GM21381 (cell line): ENCODE results near the gene CHCHD4.

Source experiments
- ATAC-seq: cut with Tn5 transposase; IDR thresholded peaks from one replicate; pipeline ENCODE4 v1.9.1; 2021; ENCODE audit warnings: mild to moderate bottlenecking, moderate library complexity; ENCODE audit not compliant: unreplicated experiment

The CHCHD4 gene

GRCh38 chr3:14150491-14151230 lies 26.0 kb upstream of the CHCHD4 start:
- ATAC-seq: no peak

- ATAC-seq: no peak
These were observed 25.4 kb upstream of the CHCHD4 start for GRCh38 chr3:14150078-14150477.

GRCh38 chr3:14148041-14148985 lies 23.6 kb upstream of the CHCHD4 start:
- ATAC-seq: no peak

GRCh38 chr3:14147617-14148016 lies 22.9 kb upstream of the CHCHD4 start:
- ATAC-seq: no peak

GRCh38 chr3:14147066-14147435 lies 22.4 kb upstream of the CHCHD4 start:
- ATAC-seq: no peak

GRCh38 chr3:14146381-14147065 lies 21.9 kb upstream of the CHCHD4 start:
- ATAC-seq: no peak

- ATAC-seq: no peak
These were observed 21.2 kb upstream of the CHCHD4 start for GRCh38 chr3:14145670-14146380.

- no peak for ATAC-seq
These were observed 20.6 kb upstream of the CHCHD4 start for GRCh38 chr3:14145236-14145635.

- peak; percentile 91 for ATAC-seq
These were observed 19.9 kb upstream of the CHCHD4 start for GRCh38 chr3:14144423-14145075.

GRCh38 chr3:14143271-14144225 lies 18.9 kb upstream of the CHCHD4 start:
- no peak for ATAC-seq

GRCh38 chr3:14142567-14143270 lies 18.0 kb upstream of the CHCHD4 start:
- ATAC-seq: no peak

GRCh38 chr3:14141602-14142341 lies 17.1 kb upstream of the CHCHD4 start:
- ATAC-seq: no peak

- ATAC-seq: no peak
These were observed 16.5 kb upstream of the CHCHD4 start for GRCh38 chr3:14141144-14141543.

GRCh38 chr3:14140668-14141067 lies 16.0 kb upstream of the CHCHD4 start:
- ATAC-seq: no peak

GRCh38 chr3:14139771-14140170 lies 15.1 kb upstream of the CHCHD4 start:
- ATAC-seq: no peak

GRCh38 chr3:14138878-14139655 lies 14.4 kb upstream of the CHCHD4 start:
- no peak for ATAC-seq
